AG09319 (cell line): Measurements from ENCODE around the gene PADI3.

ENCODE experiments used
- DNase-seq: peaks from one replicate; pipeline ENCODE4 v3.0.0-alpha.2; 2010; ENCODE audit warnings: low read depth; ENCODE audit errors: extremely low read depth
- CTCF ChIP-seq: IDR thresholded peaks from 2 replicates; pipeline ENCODE4 v1.5.1; 2011; ENCODE audit warnings: low read depth, mild to moderate bottlenecking, inconsistent platforms, low read length, moderate library complexity

The PADI3 gene

DNA sequence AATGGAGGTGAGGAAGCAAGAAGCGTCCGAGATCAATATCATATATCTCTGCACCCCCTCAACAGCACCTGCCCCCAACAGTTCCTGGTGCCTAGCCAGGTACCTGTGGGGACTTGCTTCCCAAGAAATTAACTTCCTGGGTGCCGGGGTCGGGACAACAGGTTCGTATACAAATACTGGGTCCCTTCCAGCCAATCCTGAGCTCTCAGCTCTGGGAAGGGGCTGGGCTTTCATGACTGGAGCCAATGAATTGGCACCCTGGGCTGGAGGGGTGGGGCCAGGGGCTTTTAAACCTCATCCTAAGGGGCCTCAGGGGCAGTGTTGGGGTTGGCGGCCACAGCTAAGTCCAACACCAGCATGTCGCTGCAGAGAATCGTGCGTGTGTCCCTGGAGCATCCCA is at the start of gene PADI3:
Gene PADI3 (plus strand): TSS at position 318 of the 400 bp plus-strand sequence. CDS start 40 bp downstream, at position 358.
- no peak for DNase-seq

DNA sequence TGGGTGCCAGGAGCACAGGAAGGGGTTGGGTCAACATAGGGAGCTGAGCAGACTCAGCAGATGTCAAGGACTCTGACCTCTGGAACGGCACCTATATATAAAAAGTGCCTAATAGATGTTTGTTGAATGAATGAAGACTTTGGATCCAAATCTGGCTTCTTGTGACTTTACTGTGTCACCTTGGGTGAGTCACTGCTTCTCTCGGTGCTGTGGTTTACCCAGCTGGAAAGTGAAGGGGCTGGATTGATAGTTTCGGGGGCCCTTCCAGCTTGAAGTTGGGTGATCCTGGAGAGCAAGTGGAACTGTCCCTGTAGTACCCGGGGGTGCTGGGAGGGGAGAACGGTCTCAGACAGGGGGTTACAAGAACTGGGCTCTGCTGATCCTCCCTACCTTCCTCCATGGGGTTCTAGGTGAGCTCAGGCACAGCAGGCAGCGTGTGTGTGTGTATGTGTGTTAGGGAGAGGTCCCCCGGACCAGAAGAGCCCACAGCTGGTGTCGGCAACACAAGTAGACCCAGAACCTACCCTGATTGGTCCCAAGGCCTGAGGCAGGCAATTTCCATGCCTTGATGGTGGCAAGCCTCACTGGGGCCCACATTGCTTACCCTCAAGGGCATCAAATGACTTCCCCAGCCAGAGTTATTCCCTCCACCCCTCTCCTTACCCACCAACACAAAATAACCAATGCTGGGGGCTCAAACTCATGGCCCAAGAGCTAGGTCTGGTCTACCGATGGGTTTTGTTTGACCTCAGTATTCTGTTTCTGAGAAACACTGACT is 49.4 kb upstream of the PADI3 start:
- TF ChIP-seq CTCF = no peak
- DNase-seq = no peak

More for the DNA sequence above, at the start of gene PADI3:
- TF ChIP-seq CTCF = no peak

- no peak for DNase-seq
- no peak for TF ChIP-seq CTCF
Observed at GRCh38 chr1:17200246-17200645, 48.7 kb upstream of the PADI3 start.

DNA sequence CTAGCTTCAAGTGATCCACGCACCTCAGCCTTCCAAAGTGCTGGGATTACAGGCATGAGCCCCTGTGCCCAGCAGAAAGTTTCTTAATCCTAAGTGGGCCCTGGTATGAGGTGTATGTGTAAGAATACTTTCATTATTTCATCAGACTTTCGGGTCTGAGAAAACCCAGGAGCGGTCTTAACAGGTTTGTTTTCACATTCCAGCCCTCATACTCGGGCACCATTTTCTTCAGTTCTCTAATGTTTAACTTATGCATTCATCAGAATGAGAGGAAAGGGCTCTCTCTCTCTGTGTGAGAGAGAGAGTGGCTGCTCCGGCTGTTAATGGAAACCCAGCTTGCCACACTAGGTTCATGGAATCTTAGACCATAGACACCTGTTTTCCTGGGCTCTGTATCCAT is 48.1 kb upstream of the PADI3 start:
- no peak for TF ChIP-seq CTCF
- DNase-seq = no peak

- no peak for DNase-seq
- no peak for TF ChIP-seq CTCF
Observed at GRCh38 chr1:17201201-17202021, 47.5 kb upstream of the PADI3 start.

- no peak for DNase-seq
- TF ChIP-seq CTCF = no peak
Observed at GRCh38 chr1:17204546-17205440, 44.1 kb upstream of the PADI3 start, which contains the start of gene PADI1. Gene PADI1, plus strand, starts transcription at chr1:17205128. Its CDS starts 90 bp downstream, at chr1:17205218.
